ENCODE results near the gene DCP1A.
A peak's percentile ranks its signal among the peaks of the same experiment; 100 is the strongest.
"Not testable (repeated sequence)": the region's sequence is repeated elsewhere in the genome, so short reads cannot be mapped to it uniquely, and the experiment has no call there.

DCP1A gene

DNA sequence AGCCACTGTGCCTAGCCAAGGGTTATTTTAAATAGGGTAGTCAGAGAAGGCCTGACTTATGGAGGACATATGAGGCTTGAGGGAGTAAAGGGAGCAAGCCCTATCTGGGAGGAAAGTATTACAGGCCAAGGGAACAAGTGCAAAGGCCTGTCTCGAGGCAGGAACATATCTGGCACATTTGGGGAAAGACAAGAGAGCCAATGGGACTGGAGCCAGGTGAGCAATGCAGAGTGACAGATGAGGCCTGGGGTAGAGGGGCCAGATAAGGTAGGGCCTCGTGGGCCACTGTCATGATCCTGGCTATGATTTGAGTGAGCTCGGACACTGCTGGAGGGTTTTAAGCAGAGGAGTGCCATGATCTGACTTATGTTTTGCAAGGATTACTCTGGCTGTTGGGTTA is 43.8 kb downstream of the DCP1A start:
- TF ChIP-seq, protein P1, sequence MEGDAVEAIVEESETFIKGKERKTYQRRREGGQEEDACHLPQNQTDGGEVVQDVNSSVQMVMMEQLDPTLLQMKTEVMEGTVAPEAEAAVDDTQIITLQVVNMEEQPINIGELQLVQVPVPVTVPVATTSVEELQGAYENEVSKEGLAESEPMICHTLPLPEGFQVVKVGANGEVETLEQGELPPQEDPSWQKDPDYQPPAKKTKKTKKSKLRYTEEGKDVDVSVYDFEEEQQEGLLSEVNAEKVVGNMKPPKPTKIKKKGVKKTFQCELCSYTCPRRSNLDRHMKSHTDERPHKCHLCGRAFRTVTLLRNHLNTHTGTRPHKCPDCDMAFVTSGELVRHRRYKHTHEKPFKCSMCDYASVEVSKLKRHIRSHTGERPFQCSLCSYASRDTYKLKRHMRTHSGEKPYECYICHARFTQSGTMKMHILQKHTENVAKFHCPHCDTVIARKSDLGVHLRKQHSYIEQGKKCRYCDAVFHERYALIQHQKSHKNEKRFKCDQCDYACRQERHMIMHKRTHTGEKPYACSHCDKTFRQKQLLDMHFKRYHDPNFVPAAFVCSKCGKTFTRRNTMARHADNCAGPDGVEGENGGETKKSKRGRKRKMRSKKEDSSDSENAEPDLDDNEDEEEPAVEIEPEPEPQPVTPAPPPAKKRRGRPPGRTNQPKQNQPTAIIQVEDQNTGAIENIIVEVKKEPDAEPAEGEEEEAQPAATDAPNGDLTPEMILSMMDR (IDR thresholded peaks at IDR 0.05; ENCODE audit: low read depth, low read length, missing control alignments), result no peak
- in situ Hi-C loops (cut with HindIII; ENCODE audit: low pct_ligation_motif_present, low sequenced_read_pairs), result no loop called here
- H3K27me3 ChIP-seq (replicated peaks), result no peaks in the 10 kb centered on the region
- DNase-seq, result no peak
- no peak overlapping the region for H3K4me3 ChIP-seq (ENCODE audit: low read depth, low read length)
- H3K36me3 ChIP-seq (replicated peaks), result peaks cover 30% of the 10 kb centered on the region
- no peak overlapping the region for H3K27ac ChIP-seq

DNA sequence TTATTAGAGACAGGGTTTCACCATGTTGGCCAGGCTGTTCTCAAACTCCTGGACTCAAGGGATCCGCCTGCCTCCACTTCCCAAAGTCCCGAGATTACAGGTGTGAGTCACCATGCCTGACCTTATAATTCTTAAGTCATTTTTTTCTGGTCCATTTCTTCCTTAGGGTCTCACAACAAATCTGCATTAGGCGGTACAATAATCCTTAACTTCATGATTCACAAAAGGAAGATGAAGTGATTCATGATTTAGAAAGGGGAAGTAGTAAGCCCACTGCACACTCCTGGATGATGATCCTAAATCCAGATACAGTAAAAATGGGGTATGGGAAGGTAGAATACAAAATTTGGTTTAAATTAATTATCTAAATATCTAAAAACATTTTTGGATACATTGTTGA is 46.5 kb downstream of the DCP1A start:
- H3K27me3 ChIP-seq (replicated peaks), result no peaks in the 10 kb centered on the region
- no peak for DNase-seq
- peaks cover 38% of the 10 kb centered on the region for H3K36me3 ChIP-seq (replicated peaks)
- H3K27ac ChIP-seq, result no peak overlapping the region
- H3K4me3 ChIP-seq (ENCODE audit: low read depth, low read length), result no peak overlapping the region
- TF ChIP-seq, protein P1 (IDR thresholded peaks at IDR 0.05; ENCODE audit: low read depth, low read length, missing control alignments), result no peak
- in situ Hi-C loops (cut with HindIII; ENCODE audit: low pct_ligation_motif_present, low sequenced_read_pairs), result no loop called here

DNA sequence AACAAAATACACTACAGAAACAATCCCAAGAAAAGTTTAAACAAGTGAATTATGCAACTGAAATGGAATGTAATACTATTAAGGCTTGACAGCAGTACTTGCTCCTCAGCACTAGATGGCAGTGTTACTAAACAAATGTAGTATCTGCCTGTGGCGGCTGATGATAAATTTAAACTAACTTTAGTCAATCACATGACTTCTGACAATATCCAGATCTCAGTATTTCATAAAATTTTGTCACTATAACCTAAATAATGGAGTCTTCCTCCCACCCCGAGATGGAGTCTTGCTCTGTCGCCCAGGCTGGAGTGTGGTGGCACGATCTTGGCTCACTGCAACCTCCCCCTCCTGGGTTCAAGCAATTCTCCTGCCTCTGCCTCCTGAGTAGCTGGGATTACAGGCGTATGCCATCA is 47.7 kb downstream of the DCP1A start:
- H3K27me3 ChIP-seq (replicated peaks); H3K27ac ChIP-seq; H3K4me3 ChIP-seq (ENCODE audit: low read depth, low read length); in situ Hi-C loops (cut with HindIII; ENCODE audit: low pct_ligation_motif_present, low sequenced_read_pairs): not testable (repeated sequence)
- DNase-seq, result peak; percentile 47
- TF ChIP-seq, protein P1 (IDR thresholded peaks at IDR 0.05; ENCODE audit: low read depth, low read length, missing control alignments), result peak; percentile 74
- H3K36me3 ChIP-seq (replicated peaks), result peaks cover 39% of the 10 kb centered on the region

DNA sequence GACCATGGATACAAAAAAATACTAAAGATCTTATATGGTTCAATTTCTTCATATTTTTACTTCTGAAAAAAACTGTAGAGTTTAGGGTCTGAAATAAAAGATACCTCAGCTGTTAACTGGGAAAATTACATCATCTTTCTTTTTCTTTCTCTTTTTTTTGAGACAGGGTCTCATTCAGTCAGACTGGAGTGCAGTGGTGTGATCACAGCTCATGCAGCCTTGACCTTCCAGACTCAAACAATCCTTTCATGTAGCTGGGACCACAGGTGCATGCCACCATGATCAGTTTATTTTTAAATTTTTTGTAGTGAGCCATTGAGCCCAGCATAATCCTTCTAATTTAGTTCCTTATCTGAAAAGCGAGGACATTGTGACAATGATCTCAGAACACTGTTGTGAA is 51.9 kb downstream of the DCP1A start:
- H3K4me3 ChIP-seq (ENCODE audit: low read depth, low read length), result no peak overlapping the region
- no peaks in the 10 kb centered on the region for H3K27me3 ChIP-seq (replicated peaks)
- DNase-seq, result no peak
- H3K36me3 ChIP-seq (replicated peaks), result peaks cover 32% of the 10 kb centered on the region
- TF ChIP-seq, protein P1 (IDR thresholded peaks at IDR 0.05; ENCODE audit: low read depth, low read length, missing control alignments), result no peak
- no peak overlapping the region for H3K27ac ChIP-seq
- in situ Hi-C loops (cut with HindIII; ENCODE audit: low pct_ligation_motif_present, low sequenced_read_pairs), result no loop called here

DNA sequence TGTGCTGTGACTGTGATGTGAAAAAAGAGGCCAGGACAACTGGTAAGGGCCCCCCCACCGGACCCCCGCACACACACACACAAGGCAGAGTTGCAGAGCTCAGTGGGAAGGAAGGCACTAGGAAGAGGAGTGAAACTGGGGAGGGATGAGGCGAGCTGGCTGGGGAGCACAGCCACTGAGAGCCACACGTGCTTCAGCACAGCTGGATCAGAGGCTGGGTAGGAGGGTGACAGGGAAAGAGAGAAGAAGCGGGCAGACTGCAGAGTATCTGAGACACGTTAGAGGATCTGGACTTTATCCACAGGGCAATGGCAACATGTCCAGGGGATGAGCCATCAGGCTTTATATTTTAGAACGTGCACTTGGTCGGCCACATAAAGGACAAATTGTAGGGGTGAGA is 53.5 kb downstream of the DCP1A start:
- Histone ChIP-seq H3K36me3 (replicated peaks) (peaks cover 27% of the 10 kb centered on the region), H3K4me3 (ENCODE audit: low read depth, low read length) (no peak overlapping the region), H3K27me3 (replicated peaks) (no peaks in the 10 kb centered on the region), H3K27ac (no peak overlapping the region)
- DNase-seq, result no peak
- in situ Hi-C loops (cut with HindIII; ENCODE audit: low pct_ligation_motif_present, low sequenced_read_pairs), result no loop called here
- TF ChIP-seq, protein P1 (IDR thresholded peaks at IDR 0.05; ENCODE audit: low read depth, low read length, missing control alignments), result no peak

DNA sequence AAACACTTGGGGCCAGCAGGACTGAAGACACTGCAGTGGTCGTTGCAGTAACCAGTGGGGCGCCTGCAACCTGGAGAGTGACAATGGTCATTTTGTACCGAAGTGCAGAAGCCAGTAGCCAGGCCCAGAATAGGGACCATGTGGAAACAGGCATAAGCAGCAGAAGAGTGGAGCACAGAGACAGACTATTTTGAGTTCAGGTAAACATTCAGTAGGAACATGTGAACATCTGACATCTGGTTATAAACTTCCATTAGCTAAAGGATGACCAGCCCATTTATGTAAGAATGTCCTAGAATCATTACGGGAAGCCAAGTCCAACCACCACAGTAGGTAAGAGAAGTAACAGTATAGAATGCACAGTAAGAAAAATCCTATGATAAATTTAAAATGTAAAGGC is 59.1 kb downstream of the DCP1A start:
- no peaks in the 10 kb centered on the region for H3K27me3 ChIP-seq (replicated peaks)
- in situ Hi-C loops (cut with HindIII; ENCODE audit: low pct_ligation_motif_present, low sequenced_read_pairs), result no loop called here
- H3K36me3 ChIP-seq (replicated peaks), result peaks cover 29% of the 10 kb centered on the region
- DNase-seq, result no peak
- no peak overlapping the region for H3K27ac ChIP-seq
- TF ChIP-seq, protein P1 (IDR thresholded peaks at IDR 0.05; ENCODE audit: low read depth, low read length, missing control alignments), result no peak
- no peak overlapping the region for H3K4me3 ChIP-seq (ENCODE audit: low read depth, low read length)

Data from brain microvascular endothelial cell (primary cell).